H1 (cell line): Measurements from ENCODE around the gene C2CD3.

Experiments
- BACH1 ChIP-seq: IDR thresholded peaks from 2 replicates; pipeline ENCODE4 v1.6.1; 2012; ENCODE audit warnings: low read length, improper control_type of control experiment
- CHD2 ChIP-seq: IDR thresholded peaks from 2 replicates; pipeline ENCODE4 v1.6.1; 2012; ENCODE audit warnings: low read length, improper control_type of control experiment
- EGR1 ChIP-seq: IDR thresholded peaks from 2 replicates; pipeline ENCODE4 v1.6.1; 2011; ENCODE audit warnings: low read depth, low read length, borderline replicate concordance
- EZH2 ChIP-seq: fragments of 200-600 bp; sonication (generic); IDR thresholded peaks from 2 replicates; pipeline ENCODE4 v1.7.1; 2012; ENCODE audit warnings: low read depth, mild to moderate bottlenecking, moderate library complexity, low read length, inconsistent platforms; ENCODE audit not compliant: severe bottlenecking
- GABPA ChIP-seq: IDR thresholded peaks from 2 replicates; pipeline ENCODE4 v1.6.1; 2011; ENCODE audit warnings: mild to moderate bottlenecking, low read length, moderate library complexity, borderline replicate concordance; ENCODE audit not compliant: insufficient read depth
- JUN ChIP-seq: IDR thresholded peaks from 2 replicates; pipeline ENCODE4 v1.6.1; 2011; ENCODE audit warnings: low read depth, mild to moderate bottlenecking, improper control_type of control experiment, low read length
- MAFK ChIP-seq: IDR thresholded peaks from 2 replicates; pipeline ENCODE4 v1.6.1; 2012; ENCODE audit warnings: low read depth, mild to moderate bottlenecking, improper control_type of control experiment, low read length
- POLR2A ChIP-seq, 2 experiments: IDR thresholded peaks; 1 replicate in 1 of 2; 2 replicates in 1 of 2; pipeline ENCODE4 v1.6.1; 2011; ENCODE audit warnings: low read depth in 2 of 2, low read length in 2 of 2, mild to moderate bottlenecking in 2 of 2; ENCODE audit errors: control extremely low read depth in 1 of 2
- SUZ12 ChIP-seq: fragments of 200-600 bp; sonication (generic); IDR thresholded peaks from 2 replicates; pipeline ENCODE4 v1.6.1; 2012; ENCODE audit warnings: mild to moderate bottlenecking, inconsistent platforms, low read length, moderate library complexity, mixed read lengths
- YY1 ChIP-seq: IDR thresholded peaks from 2 replicates; pipeline ENCODE4 v1.6.1; 2011; ENCODE audit warnings: low read depth, mild to moderate bottlenecking, low read length
- TF ChIP-seq, protein P1 (sequence below), 3 experiments: IDR thresholded peaks; 1 replicate in 2 of 3; 2 replicates in 1 of 3; pipeline versions ENCODE4 v1.5.1 to v1.6.1; 2011; ENCODE audit warnings: low read length in 3 of 3, mild to moderate bottlenecking in 3 of 3, inconsistent platforms in 2 of 3, low read depth in 1 of 3, moderate library complexity in 1 of 3; ENCODE audit not compliant: insufficient read depth in 1 of 3; ENCODE audit errors: control extremely low read depth in 1 of 3
- TF ChIP-seq, protein P2 (sequence below): IDR thresholded peaks from 2 replicates; pipeline ENCODE4 v1.6.1; 2011; ENCODE audit warnings: low read length, improper control_type of control experiment

DNA sequence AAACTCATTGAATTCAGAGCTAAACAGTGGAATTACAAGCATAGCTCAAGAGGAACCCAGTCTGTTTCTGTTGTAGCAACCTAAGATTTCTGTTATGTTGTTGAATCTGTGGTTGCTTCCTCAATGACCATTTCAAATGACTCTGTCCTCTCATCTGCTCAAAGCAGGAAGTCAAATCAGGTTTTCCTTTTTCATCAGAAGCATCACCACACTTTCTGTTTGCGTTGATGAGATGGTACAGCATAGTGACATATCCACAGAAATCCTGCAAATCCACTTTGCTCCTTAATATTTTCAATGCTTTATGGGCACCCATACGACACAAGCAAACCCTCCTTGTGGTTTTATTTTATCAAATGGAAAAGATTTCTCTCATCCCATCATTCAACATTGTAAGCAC, 175.6 kb downstream of the C2CD3 start:
- TF ChIP-seq MAFK (no peak), EZH2 (no peak), GABPA (no peak), EGR1 (no peak), POLR2A (IDR thresholded peaks at IDR 0.05; ENCODE audit: control extremely low read depth in 1 of 2, low read depth in 2 of 2, low read length in 2 of 2) (no peak), SUZ12 (no peak), CHD2 (no peak), YY1 (no peak), BACH1 (no peak), JUN (no peak)
- TF ChIP-seq, protein P1, sequence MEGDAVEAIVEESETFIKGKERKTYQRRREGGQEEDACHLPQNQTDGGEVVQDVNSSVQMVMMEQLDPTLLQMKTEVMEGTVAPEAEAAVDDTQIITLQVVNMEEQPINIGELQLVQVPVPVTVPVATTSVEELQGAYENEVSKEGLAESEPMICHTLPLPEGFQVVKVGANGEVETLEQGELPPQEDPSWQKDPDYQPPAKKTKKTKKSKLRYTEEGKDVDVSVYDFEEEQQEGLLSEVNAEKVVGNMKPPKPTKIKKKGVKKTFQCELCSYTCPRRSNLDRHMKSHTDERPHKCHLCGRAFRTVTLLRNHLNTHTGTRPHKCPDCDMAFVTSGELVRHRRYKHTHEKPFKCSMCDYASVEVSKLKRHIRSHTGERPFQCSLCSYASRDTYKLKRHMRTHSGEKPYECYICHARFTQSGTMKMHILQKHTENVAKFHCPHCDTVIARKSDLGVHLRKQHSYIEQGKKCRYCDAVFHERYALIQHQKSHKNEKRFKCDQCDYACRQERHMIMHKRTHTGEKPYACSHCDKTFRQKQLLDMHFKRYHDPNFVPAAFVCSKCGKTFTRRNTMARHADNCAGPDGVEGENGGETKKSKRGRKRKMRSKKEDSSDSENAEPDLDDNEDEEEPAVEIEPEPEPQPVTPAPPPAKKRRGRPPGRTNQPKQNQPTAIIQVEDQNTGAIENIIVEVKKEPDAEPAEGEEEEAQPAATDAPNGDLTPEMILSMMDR (IDR thresholded peaks at IDR 0.05; ENCODE audit: control extremely low read depth in 1 of 3, insufficient read depth in 1 of 3, low read depth in 1 of 3, low read length in 3 of 3): no peak
- TF ChIP-seq, protein P2, sequence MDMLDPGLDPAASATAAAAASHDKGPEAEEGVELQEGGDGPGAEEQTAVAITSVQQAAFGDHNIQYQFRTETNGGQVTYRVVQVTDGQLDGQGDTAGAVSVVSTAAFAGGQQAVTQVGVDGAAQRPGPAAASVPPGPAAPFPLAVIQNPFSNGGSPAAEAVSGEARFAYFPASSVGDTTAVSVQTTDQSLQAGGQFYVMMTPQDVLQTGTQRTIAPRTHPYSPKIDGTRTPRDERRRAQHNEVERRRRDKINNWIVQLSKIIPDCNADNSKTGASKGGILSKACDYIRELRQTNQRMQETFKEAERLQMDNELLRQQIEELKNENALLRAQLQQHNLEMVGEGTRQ: no peak
